Sciatic nerve (tissue), 2 donors: ENCODE results near the gene CLCN4. TPM values are rescaled to one million over a fixed set of nuclear protein-coding genes. Genes with fewer than 3 reads are reported as not detected.

Experiments used
- ATAC-seq: fragments of 200-7000 bp; cut with Tn5 transposase; one replicate; pipeline ENCODE4 v1.9.1; 2020; ENCODE audit warnings: mild to moderate bottlenecking, moderate library complexity
- DNase-seq: peaks from one replicate; pipeline ENCODE4 v3.0.0-alpha.2; 2020; ENCODE audit warnings: low spot score
- intact Hi-C: fragments of 100-400 bp; cut with DNase I; formaldehyde crosslinking; loops from one replicate; pipeline ENCODE4 v1.14.2; 2022
- total RNA-seq: library from RNA; stranded (reverse); fragmentation: NEBNext Ultra II Directional; extraction: Animal tissue kit (Norgen Biotek cat#: 25700); gene quantifications from one replicate; pipeline ENCODE4 v1.2.1, GENCODE V29; 2021
- donor health status: DM: no; HTN: no; CAD: no.
- donor health status: DM: no; HTN: no; CAD: no.

Gene CLCN4
- total RNA-seq, 1 donor from 2014 or later, result 9.1 TPM

GRCh38 chrX:10183760-10184159 lies 27.0 kb downstream of the CLCN4 start:
- DNase-seq, result no peak
- ATAC-seq, result no peak
- intact Hi-C loops, result loop anchor here (10.0 kb wide), 1 partner anchor 541 kb away; no protein-coding TSS in a partner anchor

- ATAC-seq (no peak), DNase-seq (no peak)
- intact Hi-C loops, result loop anchor here (10.0 kb wide), 1 partner anchor 540 kb away; no protein-coding TSS in a partner anchor
These were observed 27.6 kb downstream of the CLCN4 start for GRCh38 chrX:10184411-10184810.

GRCh38 chrX:10186355-10186754 lies 29.6 kb downstream of the CLCN4 start:
- DNase-seq, result no peak
- intact Hi-C loops, result loop anchor here (10.0 kb wide), 1 partner anchor 538 kb away; no protein-coding TSS in a partner anchor
- ATAC-seq, result no peak

- ATAC-seq, result no peak
- intact Hi-C loops, result loop anchor here (10.0 kb wide), 1 partner anchor 537 kb away; no protein-coding TSS in a partner anchor
- no peak for DNase-seq
These were observed 30.6 kb downstream of the CLCN4 start for GRCh38 chrX:10187421-10187820.

GRCh38 chrX:10189317-10190268 lies 32.8 kb downstream of the CLCN4 start:
- ATAC-seq, result peak; percentile 91
- intact Hi-C loops, result loop anchor here (5.0 to 10.0 kb wide), 3 partner anchors 435 to 948 kb away; partner anchors contain the start of gene MID1
- DNase-seq, result peak; percentile 90

- intact Hi-C loops, result loop anchor here (5.0 to 10.0 kb wide), 2 partner anchors 434 to 947 kb away; partner anchors contain the start of gene MID1
- DNase-seq (no peak), ATAC-seq (peak; percentile 85)
These were observed 33.6 kb downstream of the CLCN4 start for GRCh38 chrX:10190367-10190766.

- intact Hi-C loops, result loop anchor here (5.0 to 10.0 kb wide), 2 partner anchors 431 to 944 kb away; partner anchors contain the start of gene MID1
- ATAC-seq, result no peak
- no peak for DNase-seq
These were observed 36.8 kb downstream of the CLCN4 start for GRCh38 chrX:10193587-10193986.

- no peak for DNase-seq
- no peak for ATAC-seq
- intact Hi-C loops, result loop anchor here (10.0 kb wide), 1 partner anchor 429 kb away; the partner anchor contains the start of gene MID1
These were observed 38.6 kb downstream of the CLCN4 start for GRCh38 chrX:10195425-10195824.

GRCh38 chrX:10195947-10196346 lies 39.2 kb downstream of the CLCN4 start:
- ATAC-seq (no peak), DNase-seq (no peak)
- intact Hi-C loops, result loop anchor here (10.0 kb wide), 1 partner anchor 429 kb away; the partner anchor contains the start of gene MID1

- DNase-seq (no peak), ATAC-seq (no peak)
- intact Hi-C loops, result loop anchor here (10.0 kb wide), 1 partner anchor 427 kb away; the partner anchor contains the start of gene MID1
These were observed 40.8 kb downstream of the CLCN4 start for GRCh38 chrX:10197279-10198210.

GRCh38 chrX:10198254-10198653 lies 41.5 kb downstream of the CLCN4 start:
- no peak for DNase-seq
- no peak for ATAC-seq
- intact Hi-C loops, result loop anchor here (10.0 kb wide), 1 partner anchor 427 kb away; the partner anchor contains the start of gene MID1

- peak; percentile 78 for ATAC-seq
- DNase-seq, result no peak
- intact Hi-C loops, result loop anchor here (10.0 kb wide), 1 partner anchor 426 kb away; the partner anchor contains the start of gene MID1
These were observed 42.4 kb downstream of the CLCN4 start for GRCh38 chrX:10199212-10199611.

GRCh38 chrX:10203617-10204016 lies 46.8 kb downstream of the CLCN4 start:
- intact Hi-C loops, result no loop called here
- no peak for ATAC-seq
- DNase-seq, result no peak

GRCh38 chrX:10206317-10206716 lies 49.5 kb downstream of the CLCN4 start:
- ATAC-seq, result no peak
- intact Hi-C loops, result no loop called here
- DNase-seq, result no peak

- DNase-seq (no peak), ATAC-seq (no peak)
- intact Hi-C loops, result no loop called here
These were observed 51.6 kb downstream of the CLCN4 start for GRCh38 chrX:10208281-10208856.

GRCh38 chrX:10208953-10209352 lies 52.2 kb downstream of the CLCN4 start:
- ATAC-seq, result no peak

GRCh38 chrX:10212395-10212794 lies 55.6 kb downstream of the CLCN4 start:
- ATAC-seq, result no peak
- no peak for DNase-seq
- intact Hi-C loops, result no loop called here

More at GRCh38 chrX:10208953-10209352, 52.2 kb downstream of the CLCN4 start:
- intact Hi-C loops, result no loop called here
- DNase-seq, result no peak

GRCh38 chrX:10213716-10214115 lies 56.9 kb downstream of the CLCN4 start:
- DNase-seq (no peak), ATAC-seq (no peak)
- intact Hi-C loops, result no loop called here
